Caco-2 (cell line): ENCODE data around the gene GPR22. TPM values are rescaled to one million over a fixed set of nuclear protein-coding genes. Genes with fewer than 3 reads are reported as not detected.

ENCODE experiments used
- BruUV-seq: library from RNA; stranded (reverse); fragments of 400-500 nt; replicated peaks from 2 replicates; lab custom pipeline; 2021; lab: Mats Ljungman, UMichigan
- CTCF ChIA-PET: fragments of 300-600 bp; sonication (Branson Sonifier 250); formaldehyde crosslinking; loops from one replicate; lab custom pipeline; 2022; ENCODE audit warnings: antibody characterized with exemption; lab: Charles Lee
- POLR2A ChIA-PET: fragments of 300-600 bp; sonication (Branson Sonifier 250); formaldehyde crosslinking; loops from one replicate; lab custom pipeline; 2022; ENCODE audit warnings: antibody characterized with exemption; lab: Charles Lee
- DNase-seq, 2 experiments: peaks; one replicate each; pipeline versions ENCODE4 v3.0.0 to v3.0.0-alpha.2; 2020 to 2022
- H3K27me3 ChIP-seq: replicated peaks from 2 replicates; pipeline ENCODE4 v1.6.0; 2011; ENCODE audit warnings: low read length; ENCODE audit not compliant: control insufficient read depth, insufficient read depth
- H3K36me3 ChIP-seq: 2 replicates; pipeline ENCODE4 v1.5.1; 2011; ENCODE audit warnings: low read length; ENCODE audit not compliant: control insufficient read depth, insufficient read depth
- H3K4me1 ChIP-seq: fragments of 250-450 bp; sonication (Bioruptor Pico); 2 replicates; pipeline ENCODE4 v1.5.1; 2020; ENCODE audit warnings: mild to moderate bottlenecking
- H3K4me3 ChIP-seq: 2 replicates; pipeline ENCODE4 v1.5.1; 2011; ENCODE audit warnings: low read depth, mild to moderate bottlenecking, control low read depth, low read length
- H3K9me3 ChIP-seq: fragments of 250-450 bp; sonication (Bioruptor Pico); 2 replicates; pipeline ENCODE4 v1.5.1; 2020; ENCODE audit warnings: mild to moderate bottlenecking, moderate library complexity
- H3K27ac Mint-ChIP-seq: one replicate; pipeline ENCODE4 v1.8.0; 2022; ENCODE audit warnings: mixed read lengths; ENCODE audit not compliant: unreplicated experiment
- H3K27me3 Mint-ChIP-seq: one replicate; pipeline ENCODE4 v1.8.0; 2022; ENCODE audit warnings: mixed read lengths; ENCODE audit not compliant: insufficient read depth, unreplicated experiment
- H3K36me3 Mint-ChIP-seq: one replicate; pipeline ENCODE4 v1.8.0; 2022; ENCODE audit warnings: mild to moderate bottlenecking, mixed read lengths; ENCODE audit not compliant: insufficient read depth, unreplicated experiment
- H3K4me1 Mint-ChIP-seq: one replicate; pipeline ENCODE4 v1.8.0; 2022; ENCODE audit warnings: low read depth, mixed read lengths; ENCODE audit not compliant: unreplicated experiment
- H3K4me3 Mint-ChIP-seq: one replicate; pipeline ENCODE4 v1.8.0; 2022; ENCODE audit warnings: mild to moderate bottlenecking, moderate library complexity, mixed read lengths; ENCODE audit not compliant: unreplicated experiment
- H3K9me3 Mint-ChIP-seq: one replicate; pipeline ENCODE4 v1.8.0; 2022; ENCODE audit warnings: mixed read lengths; ENCODE audit not compliant: unreplicated experiment
- intact Hi-C: fragments of 100-400 bp; cut with micrococcal nuclease; formaldehyde crosslinking; loops from one replicate; pipeline ENCODE4 v1.10.0; 2022; ENCODE audit not compliant: unreplicated experiment
- total RNA-seq: library from RNA; stranded (reverse); gene quantifications from 2 replicates; pipeline ENCODE4 v1.2.3, GENCODE V29; 2022
- TF ChIP-seq, protein P1 (sequence below), 2 experiments: fragments of 200-600 bp in 1 of 2; IDR thresholded peaks; 1 replicate in 1 of 2; 2 replicates in 1 of 2; pipeline versions ENCODE4 v1.5.1 to v1.8.0; 2011 to 2022; ENCODE audit warnings: antibody characterized with exemption in 1 of 2, control low read depth in 1 of 2, inconsistent platforms in 1 of 2, low read depth in 1 of 2, low read length in 1 of 2, mild to moderate bottlenecking in 1 of 2, moderate library complexity in 1 of 2; ENCODE audit not compliant: insufficient read depth in 1 of 2, severe bottlenecking in 1 of 2, unreplicated experiment in 1 of 2

Gene GPR22
- total RNA-seq, 1 experiment from 2014 or later = not detected

DNA sequence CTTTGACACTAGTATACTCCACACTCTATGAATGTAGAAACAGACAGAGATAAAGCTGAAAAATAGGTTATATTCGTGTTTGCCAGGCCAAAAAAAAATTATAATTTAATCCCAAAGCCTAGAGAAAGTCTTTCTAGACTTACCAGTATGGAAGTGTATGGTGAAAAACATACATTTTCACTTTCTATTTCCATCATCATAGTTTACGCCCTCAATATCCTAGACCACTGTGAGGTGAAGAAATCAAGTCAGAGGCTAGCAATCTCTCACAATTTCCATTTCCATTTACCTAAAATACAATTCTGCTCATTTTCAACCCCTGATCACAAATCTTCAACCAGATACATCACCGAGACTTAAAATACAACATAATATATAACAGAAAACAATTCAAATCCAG lies 16.2 kb downstream of the GPR22 start:
- H3K36me3 Mint-ChIP-seq = no peaks in the 10 kb centered on the region
- H3K9me3 Mint-ChIP-seq = no peaks in the 10 kb centered on the region
- Histone ChIP-seq H3K36me3 (no peaks in the 10 kb centered on the region), H3K4me3 (no peak overlapping the region), H3K27me3 (no peaks in the 10 kb centered on the region), H3K9me3 (no peaks in the 10 kb centered on the region), H3K4me1 (no peaks in the 10 kb centered on the region)
- H3K27me3 Mint-ChIP-seq = no peaks in the 10 kb centered on the region
- no peak for DNase-seq
- no peak overlapping the region for H3K4me3 Mint-ChIP-seq
- H3K27ac Mint-ChIP-seq = no peak overlapping the region
- no peaks in the 10 kb centered on the region for H3K4me1 Mint-ChIP-seq
- POLR2A ChIA-PET = no interaction called here
- no TSS peak for BruUV-seq
- TF ChIP-seq, protein P1, sequence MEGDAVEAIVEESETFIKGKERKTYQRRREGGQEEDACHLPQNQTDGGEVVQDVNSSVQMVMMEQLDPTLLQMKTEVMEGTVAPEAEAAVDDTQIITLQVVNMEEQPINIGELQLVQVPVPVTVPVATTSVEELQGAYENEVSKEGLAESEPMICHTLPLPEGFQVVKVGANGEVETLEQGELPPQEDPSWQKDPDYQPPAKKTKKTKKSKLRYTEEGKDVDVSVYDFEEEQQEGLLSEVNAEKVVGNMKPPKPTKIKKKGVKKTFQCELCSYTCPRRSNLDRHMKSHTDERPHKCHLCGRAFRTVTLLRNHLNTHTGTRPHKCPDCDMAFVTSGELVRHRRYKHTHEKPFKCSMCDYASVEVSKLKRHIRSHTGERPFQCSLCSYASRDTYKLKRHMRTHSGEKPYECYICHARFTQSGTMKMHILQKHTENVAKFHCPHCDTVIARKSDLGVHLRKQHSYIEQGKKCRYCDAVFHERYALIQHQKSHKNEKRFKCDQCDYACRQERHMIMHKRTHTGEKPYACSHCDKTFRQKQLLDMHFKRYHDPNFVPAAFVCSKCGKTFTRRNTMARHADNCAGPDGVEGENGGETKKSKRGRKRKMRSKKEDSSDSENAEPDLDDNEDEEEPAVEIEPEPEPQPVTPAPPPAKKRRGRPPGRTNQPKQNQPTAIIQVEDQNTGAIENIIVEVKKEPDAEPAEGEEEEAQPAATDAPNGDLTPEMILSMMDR (IDR thresholded peaks at IDR 0.05; ENCODE audit: insufficient read depth in 1 of 2, low read depth in 1 of 2, low read length in 1 of 2, severe bottlenecking in 1 of 2, unreplicated experiment in 1 of 2) = no peak
- CTCF ChIA-PET = no interaction called here
- intact Hi-C loops = no loop called here

- H3K27me3 Mint-ChIP-seq = no peaks in the 10 kb centered on the region
- POLR2A ChIA-PET = no interaction called here
- no TSS peak for BruUV-seq
- Histone ChIP-seq H3K9me3 (no peaks in the 10 kb centered on the region), H3K4me3 (no peak overlapping the region), H3K4me1 (no peaks in the 10 kb centered on the region; the same call in 1 of the 2 replicates), H3K36me3 (no peaks in the 10 kb centered on the region), H3K27me3 (no peaks in the 10 kb centered on the region)
- H3K27ac Mint-ChIP-seq = no peak overlapping the region
- CTCF ChIA-PET = no interaction called here
- no peak overlapping the region for H3K4me3 Mint-ChIP-seq
- H3K9me3 Mint-ChIP-seq = no peaks in the 10 kb centered on the region
- intact Hi-C loops = no loop called here
- H3K4me1 Mint-ChIP-seq = peaks cover 9% of the 10 kb centered on the region
- TF ChIP-seq, protein P1 (IDR thresholded peaks at IDR 0.05; ENCODE audit: insufficient read depth in 1 of 2, low read depth in 1 of 2, low read length in 1 of 2, severe bottlenecking in 1 of 2, unreplicated experiment in 1 of 2) = no peak
- H3K36me3 Mint-ChIP-seq = no peaks in the 10 kb centered on the region
- DNase-seq = no peak
Measured at GRCh38 chr7:107492875-107493274, 23.0 kb downstream of the GPR22 start.

DNA sequence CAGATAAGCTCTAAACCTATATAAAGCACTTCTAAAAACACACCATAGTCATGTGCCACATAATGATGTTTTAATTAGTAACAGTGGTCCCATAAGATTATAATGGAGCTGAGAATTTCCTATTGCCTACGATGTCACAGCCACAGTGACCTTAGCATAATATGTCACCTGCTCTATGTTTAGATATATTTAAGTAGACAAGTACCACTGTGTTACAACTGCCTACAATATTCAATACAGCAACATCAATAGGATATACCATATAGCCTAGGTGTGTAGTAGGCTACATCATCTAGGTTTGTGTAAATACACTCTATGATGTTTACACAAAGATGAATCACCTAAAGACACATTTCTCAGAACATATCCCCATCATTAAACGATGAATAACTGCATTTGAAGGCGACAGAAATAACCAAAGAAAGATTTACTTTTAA lies 24.5 kb downstream of the GPR22 start:
- Mint-ChIP-seq H3K36me3 (no peaks in the 10 kb centered on the region), H3K4me1 (peaks cover 9% of the 10 kb centered on the region), H3K27me3 (no peaks in the 10 kb centered on the region), H3K4me3 (no peak overlapping the region), H3K27ac (no peak overlapping the region), H3K9me3 (no peaks in the 10 kb centered on the region)
- ChIA-PET CTCF (no interaction called here), POLR2A (no interaction called here)
- Histone ChIP-seq H3K27me3 (no peaks in the 10 kb centered on the region), H3K4me3 (no peak overlapping the region), H3K4me1 (no peaks in the 10 kb centered on the region; the same call in 1 of the 2 replicates), H3K9me3 (no peaks in the 10 kb centered on the region), H3K36me3 (no peaks in the 10 kb centered on the region)
- BruUV-seq = no TSS peak
- intact Hi-C loops = no loop called here
- DNase-seq = no peak
- TF ChIP-seq, protein P1 (IDR thresholded peaks at IDR 0.05; ENCODE audit: insufficient read depth in 1 of 2, low read depth in 1 of 2, low read length in 1 of 2, severe bottlenecking in 1 of 2, unreplicated experiment in 1 of 2) = no peak
